SKM-1 treated with dmso at 0.1 percent for 144 hours (cell line): Measurements from ENCODE around the gene RBL1.
"Not testable (repeated sequence)": the region's sequence is repeated elsewhere in the genome, so short reads cannot be mapped to it uniquely, and the experiment has no call there.

Source experiments
- DNase-seq: peaks from one replicate; lab custom pipeline; 2025; ENCODE audit not compliant: unreplicated experiment; lab: John Stamatoyannopoulos, UW

The RBL1 gene

GRCh38 chr20:37095599-37096414, at the start of gene RBL1:
RBL1 (minus strand) TSS chr20:37095997; CDS start chr20:37095928, 69 bp downstream.
- DNase-seq: peak; percentile 81

- DNase-seq: no peak
These were observed 49.1 kb upstream of the RBL1 start for GRCh38 chr20:37144856-37145404.

GRCh38 chr20:37142708-37143107, 46.9 kb upstream of the RBL1 start:
- DNase-seq: no peak

GRCh38 chr20:37137547-37137946, 41.8 kb upstream of the RBL1 start:
- DNase-seq: no peak

- DNase-seq: no peak
These were observed 38.2 kb upstream of the RBL1 start for GRCh38 chr20:37133952-37134351.

- DNase-seq: no peak
These were observed 35.7 kb upstream of the RBL1 start for GRCh38 chr20:37131486-37131885.

- DNase-seq: no peak
These were observed 33.0 kb upstream of the RBL1 start for GRCh38 chr20:37128803-37129202.

GRCh38 chr20:37126290-37126689, 30.5 kb upstream of the RBL1 start:
- not testable (repeated sequence) for DNase-seq

GRCh38 chr20:37123441-37123840, 27.6 kb upstream of the RBL1 start:
- DNase-seq: peak; percentile 66

GRCh38 chr20:37120497-37120896, 24.7 kb upstream of the RBL1 start:
- DNase-seq: no peak

- no peak for DNase-seq
These were observed 23.7 kb upstream of the RBL1 start for GRCh38 chr20:37119356-37120036.

GRCh38 chr20:37114012-37114411, 18.2 kb upstream of the RBL1 start:
- no peak for DNase-seq

GRCh38 chr20:37111926-37112455, 16.2 kb upstream of the RBL1 start:
- DNase-seq: no peak

GRCh38 chr20:37108676-37109075, 12.9 kb upstream of the RBL1 start:
- no peak for DNase-seq

GRCh38 chr20:37102571-37102970, 6.8 kb upstream of the RBL1 start:
- DNase-seq: no peak

GRCh38 chr20:37096415-37097041, 731 bp upstream of the RBL1 start:
- DNase-seq: no peak

GRCh38 chr20:37095108-37095598, 644 bp downstream of the RBL1 start:
- no peak for DNase-seq

- no peak for DNase-seq
These were observed 5.4 kb downstream of the RBL1 start for GRCh38 chr20:37090407-37090806.

GRCh38 chr20:37081717-37082289, 14.0 kb downstream of the RBL1 start:
- DNase-seq: no peak

GRCh38 chr20:37077009-37077408, 18.8 kb downstream of the RBL1 start:
- DNase-seq: no peak
